ENCODE data around the gene ENHO. TPM values are rescaled to one million over a fixed set of nuclear protein-coding genes. Genes with fewer than 3 reads are reported as not detected.
"Not testable (repeated sequence)": the region's sequence is repeated elsewhere in the genome, so short reads cannot be mapped to it uniquely, and the experiment has no call there.

Gene ENHO
- total RNA-seq, 4 donors from 2014 or later = 0.91 to 7.6 (median 2.6) TPM; not detected in 1

GRCh38 chr9:34485822-34486221, 37.0 kb downstream of the ENHO start:
- TF ChIP-seq POLR2A (IDR thresholded peaks at IDR 0.05) = no peak
- TF ChIP-seq CTCF (IDR thresholded peaks at IDR 0.05) = no peak
- 77 to 86% methylated on average over 6 of the region's 6 CpGs for WGBS, 2 donors
- intact Hi-C loops (cut with DNase I; ENCODE audit: low total_unique reads) = no loop called here
- H3K4me3 ChIP-seq (ENCODE audit: low read depth, poor library complexity, severe bottlenecking) = no peak overlapping the region
- DNase-seq (ENCODE audit: low spot score in 2 of 2) = peak in 1 of 2 donors; percentile 36

- peak in 1 of 2 donors; percentile 32 for DNase-seq (ENCODE audit: low spot score in 2 of 2)
- TF ChIP-seq CTCF (IDR thresholded peaks at IDR 0.05) (no peak), POLR2A (IDR thresholded peaks at IDR 0.05) (no peak)
- intact Hi-C loops (cut with DNase I; ENCODE audit: low total_unique reads) = no loop called here
- no peak overlapping the region for H3K4me3 ChIP-seq (ENCODE audit: low read depth, poor library complexity, severe bottlenecking)
Measured at GRCh38 chr9:34484678-34485077, 38.1 kb downstream of the ENHO start.

- intact Hi-C loops (cut with DNase I; ENCODE audit: low total_unique reads); H3K4me3 ChIP-seq (ENCODE audit: low read depth, poor library complexity, severe bottlenecking): not testable (repeated sequence)
- 90 to 95% methylated on average over 10 to 16 of the region's 27 CpGs for WGBS, 2 donors
- peak in 1 of 2 donors; percentile 54 for DNase-seq (ENCODE audit: low spot score in 2 of 2)
Measured at GRCh38 chr9:34482746-34483145, 40.0 kb downstream of the ENHO start.

- H3K4me3 ChIP-seq (ENCODE audit: low read depth, poor library complexity, severe bottlenecking); intact Hi-C loops (cut with DNase I; ENCODE audit: low total_unique reads): not testable (repeated sequence)
- WGBS, 2 donors = 70 to 77% methylated on average over 13 of the region's 13 CpGs
- DNase-seq (ENCODE audit: low spot score in 2 of 2) = peak in 1 of 2 donors; percentile 40
Measured at GRCh38 chr9:34481620-34482019, 41.2 kb downstream of the ENHO start.

DNA sequence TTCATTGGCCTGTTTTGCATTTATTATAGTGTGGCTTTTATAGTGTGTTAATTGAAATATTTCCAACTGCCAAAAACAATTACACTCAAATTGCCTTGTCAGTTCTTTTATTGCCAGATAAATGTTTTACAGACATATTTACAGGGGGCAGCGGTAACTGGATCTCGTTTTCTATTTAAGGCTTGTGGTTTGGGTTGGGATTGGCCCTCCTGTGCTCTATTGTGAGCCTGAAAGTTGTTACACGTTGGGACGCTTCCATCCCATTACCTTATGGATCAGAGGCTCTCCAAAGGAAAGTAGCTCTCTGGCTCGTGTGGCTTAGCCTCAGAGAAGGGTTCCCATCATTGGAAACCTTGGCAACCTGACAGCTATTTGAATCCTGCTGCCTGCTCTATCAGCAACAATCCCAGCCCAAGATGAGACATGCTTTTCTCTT, 43.3 kb downstream of the ENHO start:
- TF ChIP-seq POLR2A (IDR thresholded peaks at IDR 0.05) (no peak), CTCF (IDR thresholded peaks at IDR 0.05) (no peak)
- DNase-seq (ENCODE audit: low spot score in 2 of 2) = peak in 1 of 2 donors; percentile 4
- H3K4me3 ChIP-seq (ENCODE audit: low read depth, poor library complexity, severe bottlenecking) = no peak overlapping the region
- 39 to 44% methylated on average over 5 of the region's 5 CpGs for WGBS, 2 donors
- intact Hi-C loops (cut with DNase I; ENCODE audit: low total_unique reads) = no loop called here

DNA sequence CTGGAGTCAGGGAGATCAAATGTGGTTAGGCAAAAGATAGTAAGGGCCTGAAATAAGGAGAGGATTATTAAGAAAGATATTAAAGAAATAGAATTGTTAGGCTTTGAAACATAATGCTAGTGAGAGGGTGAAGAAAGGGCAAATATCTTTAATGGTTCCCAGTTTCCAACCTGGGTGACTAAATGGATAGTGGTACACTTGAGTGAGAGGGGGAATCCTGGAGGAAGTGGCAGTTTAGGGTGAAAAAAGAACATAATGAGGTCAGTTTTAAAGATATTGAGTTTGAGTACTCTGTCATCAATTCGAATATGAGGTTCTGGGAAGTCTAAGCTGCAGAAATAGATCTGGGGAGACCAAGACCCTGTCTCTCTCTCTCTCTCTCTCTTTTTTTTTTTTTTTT, 45.2 kb downstream of the ENHO start:
- no peak overlapping the region for H3K4me3 ChIP-seq (ENCODE audit: low read depth, poor library complexity, severe bottlenecking)
- intact Hi-C loops (cut with DNase I; ENCODE audit: low total_unique reads) = no loop called here
- TF ChIP-seq CTCF (IDR thresholded peaks at IDR 0.05) (no peak), POLR2A (IDR thresholded peaks at IDR 0.05) (no peak)

DNA sequence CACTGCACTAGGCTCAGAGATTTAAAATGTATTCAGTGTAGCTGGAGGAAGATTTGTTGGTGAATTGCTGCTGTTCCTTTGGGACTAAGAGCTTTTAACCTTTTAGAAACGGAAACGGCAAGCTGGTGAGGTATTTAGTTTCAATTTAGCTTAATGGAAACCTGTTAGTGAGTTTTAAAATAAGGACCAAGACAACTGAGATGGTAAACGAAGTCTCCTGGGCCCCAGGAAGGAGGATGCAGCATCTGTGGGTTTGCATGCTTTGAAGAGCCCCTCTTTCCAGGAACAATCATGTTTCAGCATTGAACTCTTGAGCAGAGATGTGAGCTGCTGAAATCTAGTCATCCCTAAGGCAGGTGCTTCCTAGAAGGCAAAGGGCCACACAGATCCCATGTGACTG, 47.7 kb downstream of the ENHO start:
- H3K4me3 ChIP-seq (ENCODE audit: low read depth, poor library complexity, severe bottlenecking) = no peak overlapping the region
- DNase-seq (ENCODE audit: low spot score in 2 of 2) = peak in 1 of 2 donors; percentile 1
- WGBS, 2 donors = 48 to 54% methylated on average over 3 of the region's 3 CpGs
- no peak for TF ChIP-seq CTCF (IDR thresholded peaks at IDR 0.05)
- TF ChIP-seq POLR2A (IDR thresholded peaks at IDR 0.05) = no peak
- intact Hi-C loops (cut with DNase I; ENCODE audit: low total_unique reads) = no loop called here

More for the DNA sequence above, 45.2 kb downstream of the ENHO start:
- DNase-seq (ENCODE audit: low spot score in 2 of 2) = no peak
- 71 to 84% methylated on average over 1 of the region's 1 CpG for WGBS, 2 donors

Measured in lower leg skin (tissue), 4 donors.